Stimulated activated naive B cell treated with anti-CD40 and anti-IgM and Interleukin-4, amounts not matched to agents 10 μg/mL and 1 μg/mL and 100 μg/mL, for 72 hours (primary cell): ENCODE data around the gene TMX2.

Experiments used
- ATAC-seq, 2 donors: fragments of 150-1000 bp; cut with Tn5 transposase; replicated peaks; 2 replicates each; pipeline ENCODE4 v1.10.0; 2021; ENCODE audit warnings: moderate library complexity in 1 of 2
- DNase-seq: peaks from one replicate; pipeline ENCODE4 v3.0.0; 2021
- H3K27ac Mint-ChIP-seq: one replicate; pipeline ENCODE4 v1.8.0; 2022; ENCODE audit warnings: mild to moderate bottlenecking, mixed read lengths
- H3K27me3 Mint-ChIP-seq, 2 donors: one replicate each; pipeline ENCODE4 v1.8.0; 2022; ENCODE audit warnings: mixed read lengths in 2 of 2
- H3K36me3 Mint-ChIP-seq, 2 donors: one replicate each; pipeline ENCODE4 v1.8.0; 2022; ENCODE audit warnings: mixed read lengths in 2 of 2, mild to moderate bottlenecking in 1 of 2
- H3K4me1 Mint-ChIP-seq, 2 donors: one replicate each; pipeline ENCODE4 v1.8.0; 2022; ENCODE audit warnings: mixed read lengths in 2 of 2, mild to moderate bottlenecking in 1 of 2
- H3K4me3 Mint-ChIP-seq, 2 donors: one replicate each; pipeline ENCODE4 v1.8.0; 2022; ENCODE audit warnings: mild to moderate bottlenecking in 2 of 2, mixed read lengths in 2 of 2, moderate library complexity in 1 of 2
- H3K9me3 Mint-ChIP-seq, 2 donors: one replicate each; pipeline ENCODE4 v1.8.0; 2022; ENCODE audit warnings: mixed read lengths in 2 of 2, mild to moderate bottlenecking in 1 of 2

TMX2 gene

GRCh38 chr11:57741132-57742086 lies 29.0 kb downstream of the TMX2 start, which contains the start of gene SELENOH:
Gene SELENOH, plus strand, starts transcription at chr11:57741491. Its CDS starts 105 bp downstream, at chr11:57741596.
- Mint-ChIP-seq H3K27me3 (no peaks in the 10 kb centered on the region), H3K4me3 (peak within 1 kb of the TSS; percentile 95 to 100), H3K27ac (peak within 1 kb of the TSS; percentile 99), H3K36me3 (peaks cover 44 to 69% of the 10 kb centered on the region in 2 donors), H3K9me3 (no peaks in the 10 kb centered on the region), H3K4me1 (peaks cover 21 to 36% of the 10 kb centered on the region in 2 donors)
- peak; percentile 90 to 91 for ATAC-seq
- peak; percentile 97 for DNase-seq

GRCh38 chr11:57742087-57742452 lies 29.7 kb downstream of the TMX2 start:
- Mint-ChIP-seq H3K4me3 (peak overlapping the region; percentile 95 to 100), H3K27ac (peak overlapping the region; percentile 99), H3K9me3 (no peaks in the 10 kb centered on the region), H3K4me1 (peaks cover 21 to 42% of the 10 kb centered on the region in 2 donors), H3K27me3 (no peaks in the 10 kb centered on the region), H3K36me3 (peaks cover 50 to 70% of the 10 kb centered on the region in 2 donors)
- no peak for DNase-seq
- no peak for ATAC-seq

DNA sequence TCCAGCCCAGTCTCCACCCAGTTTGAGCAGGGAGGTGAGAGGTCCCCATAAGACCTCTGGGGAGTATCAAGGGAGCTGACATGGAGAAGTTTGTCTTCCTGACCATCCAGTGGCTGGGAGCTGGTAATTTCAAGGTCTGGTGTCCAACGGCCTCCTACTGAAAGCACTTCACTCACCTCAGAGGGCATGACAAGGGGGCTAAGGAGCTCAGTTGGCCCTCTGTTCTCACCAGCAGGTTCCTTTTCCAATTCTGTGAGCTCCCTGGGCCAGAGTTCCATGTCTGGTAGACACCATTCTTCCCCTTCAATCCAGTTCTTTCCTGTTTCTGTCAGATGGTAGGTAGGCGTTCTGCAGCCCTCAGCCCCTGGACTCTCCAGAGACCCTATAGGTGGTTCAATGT lies 32.0 kb downstream of the TMX2 start:
- Mint-ChIP-seq H3K27me3 (no peaks in the 10 kb centered on the region), H3K4me3 (peak overlapping the region in 1 of 2 donors; percentile 57), H3K9me3 (no peaks in the 10 kb centered on the region), H3K27ac (peak overlapping the region; percentile 90), H3K4me1 (peaks cover 25 to 46% of the 10 kb centered on the region in 2 donors), H3K36me3 (peaks cover 52 to 68% of the 10 kb centered on the region in 2 donors)
- no peak for DNase-seq
- ATAC-seq = no peak

DNA sequence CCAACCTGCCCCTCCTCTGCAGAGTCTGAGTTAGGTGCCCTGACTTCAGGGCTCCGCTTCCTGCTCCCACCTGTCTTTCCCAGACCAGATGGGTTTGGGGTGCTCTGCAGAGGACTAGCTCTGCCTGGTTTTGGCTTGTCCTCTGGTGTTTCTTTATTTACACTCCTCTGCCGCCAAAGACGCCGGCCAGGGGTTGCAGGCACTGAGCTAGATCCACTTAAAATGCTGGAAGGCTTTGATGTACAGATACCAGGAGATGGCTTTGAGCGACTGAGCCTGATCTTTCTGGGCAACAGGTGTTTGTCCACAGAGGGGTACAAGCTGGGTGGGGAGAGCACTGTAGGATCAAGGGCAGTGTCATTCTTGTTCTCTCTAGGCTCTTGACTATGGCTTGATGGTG lies 32.8 kb downstream of the TMX2 start:
- no peaks in the 10 kb centered on the region for H3K27me3 Mint-ChIP-seq
- H3K36me3 Mint-ChIP-seq = peaks cover 52 to 65% of the 10 kb centered on the region in 2 donors
- ATAC-seq = no peak
- DNase-seq = no peak
- H3K27ac Mint-ChIP-seq = peak overlapping the region; percentile 90
- no peaks in the 10 kb centered on the region for H3K9me3 Mint-ChIP-seq
- H3K4me3 Mint-ChIP-seq = no peak overlapping the region
- peaks cover 25 to 46% of the 10 kb centered on the region in 2 donors for H3K4me1 Mint-ChIP-seq

DNA sequence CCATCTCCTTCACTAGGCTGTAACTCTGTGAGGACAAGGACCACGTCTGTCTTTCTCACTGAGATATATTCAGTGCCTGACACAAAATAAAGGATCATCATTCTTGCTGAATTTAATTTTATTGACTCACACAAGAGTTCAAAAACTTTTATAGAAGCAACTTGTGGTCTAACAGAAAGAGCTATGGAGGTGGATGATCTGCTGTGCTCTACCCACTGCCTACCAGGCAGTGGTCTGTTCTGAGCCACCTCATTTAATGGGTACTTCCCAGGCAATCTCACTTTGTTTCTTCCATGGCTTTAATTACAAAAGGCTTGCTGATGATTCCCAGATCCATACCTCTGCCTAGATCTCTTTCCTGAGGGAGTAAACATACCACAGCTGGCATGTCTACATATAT lies 34.5 kb downstream of the TMX2 start:
- Mint-ChIP-seq H3K36me3 (peaks cover 51 to 59% of the 10 kb centered on the region in 2 donors), H3K27ac (peak overlapping the region; percentile 65), H3K9me3 (no peaks in the 10 kb centered on the region), H3K4me1 (peaks cover 30 to 54% of the 10 kb centered on the region in 2 donors), H3K4me3 (no peak overlapping the region), H3K27me3 (no peaks in the 10 kb centered on the region)
- no peak for ATAC-seq
- no peak for DNase-seq

GRCh38 chr11:57751176-57751575 lies 38.8 kb downstream of the TMX2 start:
- Mint-ChIP-seq H3K27me3 (no peaks in the 10 kb centered on the region), H3K4me3 (no peak overlapping the region), H3K36me3 (peaks cover 32 to 33% of the 10 kb centered on the region in 2 donors), H3K27ac (no peak overlapping the region), H3K9me3 (no peaks in the 10 kb centered on the region), H3K4me1 (peaks cover 11 to 25% of the 10 kb centered on the region in 2 donors)
- ATAC-seq (no peak), DNase-seq (no peak)

DNA sequence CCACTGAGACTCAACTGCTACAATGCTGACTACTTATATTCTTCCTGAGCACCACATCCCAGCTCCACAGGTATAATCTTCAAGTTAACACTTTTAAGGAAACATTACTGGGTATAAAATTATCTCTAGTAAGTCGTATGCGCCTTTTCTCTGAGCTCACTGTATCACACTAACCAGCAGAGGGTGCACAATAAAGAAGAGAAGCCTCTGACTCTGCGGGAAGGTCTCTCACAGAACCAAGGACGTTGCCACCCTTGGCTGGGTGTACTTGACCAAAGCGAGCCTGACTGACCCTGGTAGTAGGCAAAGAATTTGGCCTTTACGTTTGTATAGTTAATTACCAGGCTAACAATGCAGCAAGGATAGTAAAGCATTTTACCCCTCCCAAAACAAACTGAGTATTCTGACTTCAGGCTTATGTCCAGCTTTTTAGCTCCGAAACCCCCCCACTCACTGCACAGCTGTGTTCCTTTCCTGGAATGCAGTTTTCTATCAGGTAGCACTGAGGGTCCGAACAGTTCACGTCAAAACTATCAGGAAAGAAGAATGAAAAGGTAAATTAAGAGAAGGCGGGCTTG lies 39.4 kb downstream of the TMX2 start, which contains the start of gene BTBD18:
BTBD18 (minus strand) TSS at position 144 of the 578 bp plus-strand sequence. CDS start 631 bp downstream, outside the sequence.
- Mint-ChIP-seq H3K27me3 (no peaks in the 10 kb centered on the region), H3K27ac (peak within 1 kb of the TSS; percentile 62), H3K4me3 (no peak within 1 kb of the TSS), H3K9me3 (no peaks in the 10 kb centered on the region), H3K36me3 (peaks cover 26 to 33% of the 10 kb centered on the region in 2 donors), H3K4me1 (peaks cover 12 to 19% of the 10 kb centered on the region in 2 donors)
- ATAC-seq (peak; percentile 52 to 56), DNase-seq (no peak)

DNA sequence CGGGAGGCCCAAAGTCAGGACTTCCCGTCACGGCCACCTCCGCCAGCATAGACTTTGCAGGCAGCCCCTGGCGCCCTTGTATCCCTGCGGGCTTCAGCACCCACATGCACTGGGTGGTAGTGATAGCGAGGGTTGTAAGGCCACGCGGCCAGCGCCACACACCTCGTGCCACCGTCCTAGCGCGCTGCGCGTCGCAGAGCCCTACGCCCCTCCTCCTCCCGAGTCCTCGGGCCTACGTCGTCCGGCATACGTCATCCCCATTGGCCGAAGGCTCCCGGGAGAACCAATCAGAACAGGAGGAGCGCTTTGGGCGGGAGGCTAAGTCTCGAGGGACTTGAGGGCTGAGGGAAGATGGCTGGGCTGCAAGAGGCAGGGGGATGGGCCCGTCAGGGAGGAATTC lies 40.6 kb downstream of the TMX2 start:
- Mint-ChIP-seq H3K4me3 (no peak overlapping the region), H3K4me1 (peaks cover 12 to 13% of the 10 kb centered on the region in 2 donors), H3K36me3 (peaks cover 17 to 25% of the 10 kb centered on the region in 2 donors), H3K9me3 (no peaks in the 10 kb centered on the region), H3K27me3 (no peaks in the 10 kb centered on the region), H3K27ac (no peak overlapping the region)
- ATAC-seq = no peak
- no peak for DNase-seq

DNA sequence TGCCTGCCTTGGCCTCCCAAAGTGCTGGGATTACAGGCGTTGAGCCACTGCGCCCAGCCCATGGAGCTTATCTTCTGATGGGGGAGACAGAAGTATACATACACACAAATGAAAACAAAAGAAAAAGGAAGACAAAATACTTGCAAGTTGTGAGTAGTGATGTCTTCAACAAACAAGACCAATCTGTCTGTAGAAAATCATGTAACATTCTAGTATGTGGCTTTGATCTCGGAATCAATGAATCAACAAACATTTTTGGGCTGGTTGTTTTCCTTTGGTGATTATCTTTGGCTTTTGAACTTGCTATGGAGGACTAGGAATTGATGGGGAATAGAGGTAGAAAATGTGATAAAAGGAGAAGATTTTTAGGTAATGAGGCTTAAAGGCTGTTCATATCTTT lies 45.8 kb downstream of the TMX2 start:
- Mint-ChIP-seq H3K9me3 (no peaks in the 10 kb centered on the region), H3K4me3 (no peak overlapping the region), H3K36me3 (peaks cover 10 to 16% of the 10 kb centered on the region in 2 donors), H3K4me1 (peaks cover 15 to 23% of the 10 kb centered on the region in 2 donors), H3K27me3 (no peaks in the 10 kb centered on the region), H3K27ac (no peak overlapping the region)
- DNase-seq = no peak
- no peak for ATAC-seq

DNA sequence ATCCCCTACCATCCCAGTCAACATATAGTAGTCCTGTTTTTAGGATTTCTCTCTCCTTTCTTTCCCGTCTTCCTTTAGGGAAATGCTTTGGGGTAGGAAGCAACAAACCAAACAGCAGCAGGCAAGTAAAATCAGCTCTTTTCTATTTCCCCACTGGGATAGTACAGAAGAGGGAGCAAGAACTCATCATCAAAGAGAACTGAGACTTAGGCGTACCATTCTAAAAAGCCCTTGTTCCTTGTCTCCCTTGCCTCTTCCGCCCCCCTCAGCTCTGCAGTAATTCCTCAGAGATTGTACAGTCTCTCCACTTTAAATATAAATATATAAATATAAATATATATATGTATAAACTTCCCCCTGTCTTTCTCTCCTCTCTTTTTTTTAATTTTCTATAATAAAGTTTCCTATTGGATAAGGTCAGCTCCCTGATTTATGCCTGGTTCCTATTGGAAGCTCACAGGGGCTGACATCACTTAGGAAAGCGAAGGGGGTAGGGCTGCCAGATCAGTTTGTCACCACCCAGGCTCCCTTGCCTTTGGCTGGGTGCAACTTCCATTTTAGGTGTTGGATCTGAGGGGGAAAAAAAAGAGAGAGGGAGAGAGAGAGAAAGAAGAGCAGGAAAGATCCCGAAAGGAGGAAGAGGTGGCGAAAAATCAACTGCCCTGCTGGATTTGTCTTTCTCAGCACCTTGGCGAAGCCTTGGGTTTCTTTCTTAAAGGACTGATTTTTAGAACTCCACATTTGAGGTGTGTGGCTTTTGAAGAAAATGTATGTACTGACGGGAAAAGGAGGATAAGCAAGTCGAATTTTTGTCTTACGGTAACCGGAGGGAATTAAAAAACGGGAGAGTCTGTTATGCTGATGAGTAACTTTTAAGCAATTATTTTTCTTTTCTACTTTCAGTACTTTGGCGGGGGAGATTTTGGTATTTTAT lies 49.2 kb downstream of the TMX2 start, which contains the start of gene CTNND1:
CTNND1 (plus strand) TSS at position 502 of the 934 bp plus-strand sequence. CDS start 29,677 bp downstream, outside the sequence.
- Mint-ChIP-seq H3K9me3 (no peaks in the 10 kb centered on the region), H3K4me1 (peaks cover 29 to 49% of the 10 kb centered on the region in 2 donors), H3K27me3 (no peaks in the 10 kb centered on the region), H3K4me3 (peak within 1 kb of the TSS; percentile 91 to 95), H3K36me3 (peaks cover 14 to 30% of the 10 kb centered on the region in 2 donors), H3K27ac (peak within 1 kb of the TSS; percentile 95)
- peak; percentile 39 for DNase-seq
- peak; percentile 96 for ATAC-seq

- DNase-seq (no peak), ATAC-seq (no peak)
- H3K36me3 Mint-ChIP-seq = peaks cover 18 to 35% of the 10 kb centered on the region in 2 donors
- no peaks in the 10 kb centered on the region for H3K27me3 Mint-ChIP-seq
- H3K4me1 Mint-ChIP-seq = peaks cover 29 to 49% of the 10 kb centered on the region in 2 donors
- no peaks in the 10 kb centered on the region for H3K9me3 Mint-ChIP-seq
- peak overlapping the region; percentile 95 for H3K27ac Mint-ChIP-seq
- H3K4me3 Mint-ChIP-seq = peak overlapping the region; percentile 91 to 95
These were observed 50.0 kb downstream of the TMX2 start for GRCh38 chr11:57762235-57762861.

DNA sequence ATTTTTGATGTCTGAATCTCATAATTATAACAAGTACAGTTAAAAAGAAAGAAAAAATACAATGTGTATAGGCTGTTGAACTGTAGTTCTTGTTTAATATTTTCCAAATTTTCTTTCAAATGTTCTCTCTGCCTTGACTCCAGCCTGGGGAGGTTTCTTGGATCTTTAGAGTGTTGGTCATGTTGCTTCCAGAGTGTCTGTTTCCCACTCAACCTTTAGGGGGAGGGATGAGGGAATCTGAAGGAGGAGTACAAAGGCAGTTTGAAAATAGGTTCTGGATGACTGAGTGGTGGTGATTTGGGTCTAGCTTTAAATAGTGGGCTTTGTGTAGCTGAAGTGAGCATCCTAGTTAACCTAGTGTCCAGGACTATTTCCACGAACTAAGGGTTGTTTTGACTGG lies 51.2 kb downstream of the TMX2 start:
- Mint-ChIP-seq H3K27ac (no peak overlapping the region), H3K27me3 (no peaks in the 10 kb centered on the region), H3K4me1 (peaks cover 26 to 41% of the 10 kb centered on the region in 2 donors), H3K9me3 (no peaks in the 10 kb centered on the region), H3K4me3 (peak overlapping the region; percentile 75 to 77), H3K36me3 (peaks cover 18 to 39% of the 10 kb centered on the region in 2 donors)
- DNase-seq (no peak), ATAC-seq (no peak)

- Mint-ChIP-seq H3K27me3 (no peaks in the 10 kb centered on the region), H3K9me3 (no peaks in the 10 kb centered on the region), H3K4me3 (peak overlapping the region; percentile 75 to 77), H3K36me3 (peaks cover 18 to 39% of the 10 kb centered on the region in 2 donors), H3K4me1 (peaks cover 26 to 38% of the 10 kb centered on the region in 2 donors), H3K27ac (no peak overlapping the region)
- DNase-seq (no peak), ATAC-seq (no peak)
These were observed 51.6 kb downstream of the TMX2 start for GRCh38 chr11:57764021-57764420.
